Sigmoid colon (tissue), 7 donors: ENCODE data around the gene ISOC1. TPM values are rescaled to one million over a fixed set of nuclear protein-coding genes. Genes with fewer than 3 reads are reported as not detected.
A peak's percentile ranks its signal among the peaks of the same experiment; 100 is the strongest.

Source experiments
- DNase-seq: peaks from one replicate; pipeline ENCODE4 v3.0.0-alpha.2; 2019
- H3K27ac ChIP-seq, 4 donors: fragments of 200-600 bp; sonication (generic); one replicate each; pipeline ENCODE4 v1.5.1; 2016 to 2019; ENCODE audit warnings: mild to moderate bottlenecking in 1 of 4
- H3K27me3 ChIP-seq, 3 donors: fragments of 200-600 bp; sonication (generic); one replicate each; pipeline ENCODE4 v1.5.1; 2019; ENCODE audit warnings: mild to moderate bottlenecking in 1 of 3
- H3K36me3 ChIP-seq, 4 donors: fragments of 200-600 bp; sonication (generic); one replicate each; pipeline ENCODE4 v1.5.1; 2016 to 2019
- H3K4me1 ChIP-seq, 4 donors: fragments of 200-600 bp; sonication (generic); one replicate each; pipeline ENCODE4 v1.5.1; 2017 to 2019
- H3K4me3 ChIP-seq, 4 donors: fragments of 200-600 bp; sonication (generic); one replicate each; pipeline ENCODE4 v1.5.1; 2017 to 2019; ENCODE audit warnings: mild to moderate bottlenecking in 2 of 4, moderate library complexity in 1 of 4
- H3K9me3 ChIP-seq, 4 donors: fragments of 200-600 bp in 3 of 4; sonication (generic) in 3 of 4; one replicate each; pipeline versions ENCODE4 v1.5.1 to v1.6.1; 2013 to 2019
- EP300 ChIP-seq, 4 donors: sonication (generic); formaldehyde crosslinking; IDR thresholded peaks; one replicate each; pipeline ENCODE4 v1.6.1; 2017; ENCODE audit warnings: antibody characterized with exemption in 4 of 4
- POLR2A ChIP-seq, 2 donors: fragments of 450-650 bp; IDR thresholded peaks; one replicate each; pipeline ENCODE4 v1.6.1; 2016; ENCODE audit warnings: antibody characterized with exemption in 2 of 2, mild to moderate bottlenecking in 2 of 2, moderate library complexity in 2 of 2
- POLR2AphosphoS5 ChIP-seq, 4 donors: sonication (generic); formaldehyde crosslinking; IDR thresholded peaks; one replicate each; pipeline ENCODE4 v1.6.1; 2017; ENCODE audit warnings: antibody characterized with exemption in 4 of 4
- WGBS, 2 donors: extraction: QIAGEN DNeasy Blood & Tissue Kit; methylation state at CpG; one replicate each; pipeline ENCODE4 v1.1.7; 2013; 5-methylcytosine and 5-hydroxymethylcytosine counted together
- intact Hi-C: fragments of 100-400 bp; cut with DNase I; formaldehyde crosslinking; loops from one replicate; pipeline ENCODE4 v1.15.1; 2023
- polyA plus RNA-seq, 3 donors: library from polyadenylated mRNA; stranded (reverse); fragments of 200-250 nt; gene quantifications; one replicate each; pipeline ENCODE4 v1.2.3, GENCODE V29; 2013
- total RNA-seq, 4 donors: library from RNA; depleted of rRNA; stranded (reverse); fragments of >200 nt; gene quantifications; one replicate each; pipeline ENCODE4 v1.1.0, GENCODE V29; 2016
- TF ChIP-seq, protein P1 (sequence below), 4 experiments: fragments of 450-650 bp in 3 of 4; fragments of 200-600 bp in 1 of 4; IDR thresholded peaks; one replicate each; pipeline ENCODE4 v1.5.1; 2016 to 2019; ENCODE audit warnings: antibody characterized with exemption in 4 of 4, mild to moderate bottlenecking in 3 of 4, moderate library complexity in 2 of 4
- donor health status: healthy with polysubstance abuse.
- donor health status: Bipolar disorder and iron deficiency.
- donor health status: healthy.

The ISOC1 gene
- total and polyA plus RNA-seq, 7 donors: 14.1 to 34.2 (median 21.6) TPM

GRCh38 chr5:129098488-129099183 is 4.1 kb downstream of the ISOC1 start:
- H3K9me3 ChIP-seq: no peaks in the 10 kb centered on the region
- WGBS, 2 donors: 59 to 71% methylated on average over 3 of the region's 3 CpGs
- peaks cover 0 to 43% (median 25%) of the 10 kb centered on the region in 4 donors for H3K4me1 ChIP-seq
- H3K27me3 ChIP-seq: no peaks in the 10 kb centered on the region
- TF ChIP-seq, protein P1, sequence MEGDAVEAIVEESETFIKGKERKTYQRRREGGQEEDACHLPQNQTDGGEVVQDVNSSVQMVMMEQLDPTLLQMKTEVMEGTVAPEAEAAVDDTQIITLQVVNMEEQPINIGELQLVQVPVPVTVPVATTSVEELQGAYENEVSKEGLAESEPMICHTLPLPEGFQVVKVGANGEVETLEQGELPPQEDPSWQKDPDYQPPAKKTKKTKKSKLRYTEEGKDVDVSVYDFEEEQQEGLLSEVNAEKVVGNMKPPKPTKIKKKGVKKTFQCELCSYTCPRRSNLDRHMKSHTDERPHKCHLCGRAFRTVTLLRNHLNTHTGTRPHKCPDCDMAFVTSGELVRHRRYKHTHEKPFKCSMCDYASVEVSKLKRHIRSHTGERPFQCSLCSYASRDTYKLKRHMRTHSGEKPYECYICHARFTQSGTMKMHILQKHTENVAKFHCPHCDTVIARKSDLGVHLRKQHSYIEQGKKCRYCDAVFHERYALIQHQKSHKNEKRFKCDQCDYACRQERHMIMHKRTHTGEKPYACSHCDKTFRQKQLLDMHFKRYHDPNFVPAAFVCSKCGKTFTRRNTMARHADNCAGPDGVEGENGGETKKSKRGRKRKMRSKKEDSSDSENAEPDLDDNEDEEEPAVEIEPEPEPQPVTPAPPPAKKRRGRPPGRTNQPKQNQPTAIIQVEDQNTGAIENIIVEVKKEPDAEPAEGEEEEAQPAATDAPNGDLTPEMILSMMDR (IDR thresholded peaks at IDR 0.05): no peak
- TF ChIP-seq POLR2A (IDR thresholded peaks at IDR 0.05) (no peak), POLR2AphosphoS5 (IDR thresholded peaks at IDR 0.05) (no peak), EP300 (IDR thresholded peaks at IDR 0.05) (no peak)
- peak overlapping the region in 1 of 4 donors; percentile 94 for H3K27ac ChIP-seq
- intact Hi-C loops: no loop called here
- DNase-seq: no peak
- H3K36me3 ChIP-seq: no peaks in the 10 kb centered on the region
- H3K4me3 ChIP-seq: no peak overlapping the region

DNA sequence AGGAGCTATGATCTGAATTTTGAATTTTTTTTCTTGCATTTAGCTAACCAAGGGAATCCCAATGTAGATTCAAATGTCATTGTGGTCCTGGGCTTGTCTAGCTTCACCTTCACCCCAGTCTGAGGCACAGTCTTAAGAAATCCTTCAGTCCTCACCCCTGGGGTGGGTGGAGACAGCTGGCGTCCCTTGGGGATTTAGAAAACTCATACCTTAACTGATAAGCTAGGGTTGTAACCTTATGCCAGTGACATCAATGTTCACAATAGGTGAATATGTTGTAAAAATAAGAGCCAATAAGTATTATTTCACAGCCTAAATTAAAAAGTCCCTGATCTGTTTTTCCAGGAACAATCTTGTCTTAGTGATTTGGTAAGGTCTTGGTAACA is 4.6 kb downstream of the ISOC1 start:
- Histone ChIP-seq H3K9me3 (no peaks in the 10 kb centered on the region), H3K36me3 (no peaks in the 10 kb centered on the region), H3K27ac (peak overlapping the region in 1 of 4 donors; percentile 94), H3K4me1 (peaks cover 0 to 39% (median 22%) of the 10 kb centered on the region in 4 donors), H3K27me3 (no peaks in the 10 kb centered on the region), H3K4me3 (no peak overlapping the region)
- intact Hi-C loops: no loop called here
- WGBS, 2 donors: 0 to 35% methylated on average over 1 of the region's 1 CpG
- TF ChIP-seq, protein P1 (IDR thresholded peaks at IDR 0.05): no peak
- TF ChIP-seq POLR2AphosphoS5 (IDR thresholded peaks at IDR 0.05) (no peak), EP300 (IDR thresholded peaks at IDR 0.05) (no peak), POLR2A (IDR thresholded peaks at IDR 0.05) (no peak)
- DNase-seq: no peak

DNA sequence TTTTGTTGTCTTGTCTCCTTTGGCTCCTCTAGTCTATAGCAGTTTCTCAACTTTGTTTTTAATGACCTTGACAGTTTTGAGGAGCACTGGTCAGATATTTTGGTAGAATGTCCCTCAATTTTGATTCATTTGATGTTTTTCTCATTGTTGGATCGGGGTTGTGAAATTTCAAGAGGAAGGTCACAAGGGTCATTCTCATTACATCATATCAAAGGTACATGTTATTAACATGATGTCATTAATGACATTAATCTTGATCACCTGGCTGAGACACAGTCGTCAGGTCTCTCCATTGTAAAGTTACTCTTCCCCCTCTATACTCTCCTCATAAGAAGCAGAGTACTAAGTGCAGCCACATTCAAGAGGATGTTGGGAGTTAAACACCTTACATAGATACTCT is 7.2 kb downstream of the ISOC1 start:
- Histone ChIP-seq H3K36me3 (peaks cover 0 to 13% (median 0%) of the 10 kb centered on the region in 4 donors), H3K9me3 (no peaks in the 10 kb centered on the region), H3K27ac (peak overlapping the region in 1 of 4 donors; percentile 39), H3K4me3 (no peak overlapping the region), H3K27me3 (no peaks in the 10 kb centered on the region), H3K4me1 (peaks cover 0 to 32% (median 11%) of the 10 kb centered on the region in 4 donors)
- 87 to 93% methylated on average over 2 of the region's 2 CpGs for WGBS, 2 donors
- DNase-seq: no peak
- TF ChIP-seq POLR2AphosphoS5 (IDR thresholded peaks at IDR 0.05): no peak
- TF ChIP-seq, protein P1 (IDR thresholded peaks at IDR 0.05): no peak
- TF ChIP-seq EP300 (IDR thresholded peaks at IDR 0.05): no peak
- no peak for TF ChIP-seq POLR2A (IDR thresholded peaks at IDR 0.05)
- intact Hi-C loops: no loop called here

DNA sequence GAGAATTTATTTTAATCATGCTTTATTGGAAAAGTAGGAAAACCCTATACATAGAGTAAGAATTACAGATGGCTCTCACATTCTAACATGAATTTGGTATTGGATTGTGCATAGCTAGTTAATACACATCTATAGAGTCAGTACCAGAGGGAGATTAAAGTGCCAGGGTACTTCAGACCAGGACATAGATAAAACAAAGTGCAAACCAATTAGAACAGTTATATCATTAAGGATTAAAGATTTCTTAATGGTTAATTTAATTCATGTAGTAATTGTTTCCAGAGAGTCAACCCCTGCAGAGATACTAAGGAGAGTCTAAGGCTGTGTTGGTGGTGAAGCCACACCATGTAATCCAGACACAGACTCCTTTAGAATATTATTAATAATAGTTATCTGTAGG is 8.8 kb downstream of the ISOC1 start:
- Histone ChIP-seq H3K9me3 (no peaks in the 10 kb centered on the region), H3K4me3 (no peak overlapping the region), H3K36me3 (peaks cover 0 to 29% (median 0%) of the 10 kb centered on the region in 4 donors), H3K27ac (no peak overlapping the region), H3K4me1 (peaks cover 0 to 29% (median 9%) of the 10 kb centered on the region in 4 donors), H3K27me3 (no peaks in the 10 kb centered on the region)
- intact Hi-C loops: no loop called here
- TF ChIP-seq EP300 (IDR thresholded peaks at IDR 0.05) (no peak), POLR2AphosphoS5 (IDR thresholded peaks at IDR 0.05) (no peak), POLR2A (IDR thresholded peaks at IDR 0.05) (no peak)
- TF ChIP-seq, protein P1 (IDR thresholded peaks at IDR 0.05): no peak
- DNase-seq: no peak
